Kidney epithelial cell (primary cell): ENCODE results near the gene FOSL2. TPM values are rescaled to one million over a fixed set of nuclear protein-coding genes. Genes with fewer than 3 reads are reported as not detected.

ENCODE experiments used
- DNase-seq: peaks from one replicate; pipeline ENCODE4 v3.0.0-alpha.2; 2010; ENCODE audit warnings: low read depth
- H3K27me3 ChIP-seq: 2 replicates; pipeline ENCODE4 v1.6.0; 2011; ENCODE audit warnings: low read length; ENCODE audit not compliant: control insufficient read depth, insufficient read depth
- H3K36me3 ChIP-seq: 2 replicates; pipeline ENCODE4 v1.5.1; 2011; ENCODE audit warnings: low read length; ENCODE audit not compliant: control insufficient read depth, insufficient read depth
- H3K4me3 ChIP-seq: 2 replicates; pipeline ENCODE4 v1.5.1; 2011; ENCODE audit warnings: low read depth, mild to moderate bottlenecking, control low read depth, low read length
- total RNA-seq: library from RNA; depleted of rRNA; stranded (reverse); fragments of >200 nt; gene quantifications from 2 replicates; pipeline ENCODE4 v1.2.3, GENCODE V29; 2015
- TF ChIP-seq, protein P1 (sequence below): IDR thresholded peaks from 2 replicates; pipeline ENCODE4 v1.5.1; 2011; ENCODE audit warnings: mild to moderate bottlenecking, moderate library complexity, low read length, control low read depth, inconsistent platforms; ENCODE audit not compliant: insufficient read depth, poor library complexity, severe bottlenecking

The FOSL2 gene
- total RNA-seq, 1 donor from 2014 or later: 85.5 TPM

DNA sequence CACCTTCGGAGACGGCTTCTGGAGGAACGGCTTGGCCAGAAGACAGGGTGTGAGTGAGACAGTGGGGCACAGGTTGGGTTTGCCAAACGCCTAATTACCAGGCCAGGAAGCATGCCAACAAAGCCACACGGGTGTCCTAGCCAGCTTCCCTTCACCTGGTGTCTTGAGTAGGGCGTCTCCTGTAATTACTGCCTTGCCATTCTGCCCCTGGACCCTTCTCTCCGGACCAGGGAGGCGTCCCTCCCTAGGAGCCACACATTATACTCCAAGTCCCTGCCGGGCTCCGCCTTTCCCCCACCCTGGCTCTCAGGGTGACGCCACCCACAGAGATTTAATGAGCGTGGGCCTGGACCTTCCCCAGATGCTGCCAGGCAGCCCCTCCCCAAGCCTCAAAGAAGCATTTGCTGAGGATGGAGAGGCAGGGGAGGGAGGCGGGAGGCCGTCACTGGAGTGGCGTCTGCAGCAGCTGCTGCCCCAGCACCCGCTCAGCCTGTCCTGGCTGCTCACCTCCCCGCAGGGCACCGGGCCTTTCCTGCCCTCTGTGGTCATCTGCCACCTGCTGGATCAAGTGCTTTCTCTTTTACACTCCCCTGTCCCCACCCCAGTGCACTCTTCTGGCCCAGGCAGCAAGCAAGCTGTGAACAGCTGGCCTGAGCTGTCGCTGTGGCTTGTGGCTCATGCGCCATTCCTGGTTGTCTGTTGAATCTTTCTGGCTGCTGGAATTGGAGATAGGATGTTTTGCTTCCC lies 20.7 kb downstream of the FOSL2 start:
- H3K27me3 ChIP-seq: no peaks in the 10 kb centered on the region
- H3K36me3 ChIP-seq: peaks cover 17% of the 10 kb centered on the region
- no peak for DNase-seq
- TF ChIP-seq, protein P1, sequence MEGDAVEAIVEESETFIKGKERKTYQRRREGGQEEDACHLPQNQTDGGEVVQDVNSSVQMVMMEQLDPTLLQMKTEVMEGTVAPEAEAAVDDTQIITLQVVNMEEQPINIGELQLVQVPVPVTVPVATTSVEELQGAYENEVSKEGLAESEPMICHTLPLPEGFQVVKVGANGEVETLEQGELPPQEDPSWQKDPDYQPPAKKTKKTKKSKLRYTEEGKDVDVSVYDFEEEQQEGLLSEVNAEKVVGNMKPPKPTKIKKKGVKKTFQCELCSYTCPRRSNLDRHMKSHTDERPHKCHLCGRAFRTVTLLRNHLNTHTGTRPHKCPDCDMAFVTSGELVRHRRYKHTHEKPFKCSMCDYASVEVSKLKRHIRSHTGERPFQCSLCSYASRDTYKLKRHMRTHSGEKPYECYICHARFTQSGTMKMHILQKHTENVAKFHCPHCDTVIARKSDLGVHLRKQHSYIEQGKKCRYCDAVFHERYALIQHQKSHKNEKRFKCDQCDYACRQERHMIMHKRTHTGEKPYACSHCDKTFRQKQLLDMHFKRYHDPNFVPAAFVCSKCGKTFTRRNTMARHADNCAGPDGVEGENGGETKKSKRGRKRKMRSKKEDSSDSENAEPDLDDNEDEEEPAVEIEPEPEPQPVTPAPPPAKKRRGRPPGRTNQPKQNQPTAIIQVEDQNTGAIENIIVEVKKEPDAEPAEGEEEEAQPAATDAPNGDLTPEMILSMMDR: peak; percentile 8
- no peak overlapping the region for H3K4me3 ChIP-seq

DNA sequence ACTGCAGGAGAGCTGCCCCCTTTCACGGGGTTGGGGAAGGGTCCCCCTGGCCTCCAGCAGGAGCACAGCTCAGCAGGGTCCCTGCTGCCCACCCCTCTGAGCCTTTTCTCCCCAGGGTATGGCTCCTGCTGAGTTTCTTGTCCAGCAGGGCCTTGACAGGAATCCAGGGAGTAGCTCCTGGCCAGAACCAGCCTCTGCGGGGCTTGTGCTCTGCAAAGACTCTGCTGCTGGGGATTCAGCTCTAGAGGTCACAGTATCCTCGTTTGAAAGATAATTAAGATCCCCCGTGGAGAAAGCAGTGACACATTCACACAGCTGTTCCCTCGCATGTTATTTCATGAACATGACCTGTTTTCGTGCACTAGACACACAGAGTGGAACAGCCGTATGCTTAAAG lies 21.2 kb downstream of the FOSL2 start:
- TF ChIP-seq, protein P1: no peak
- DNase-seq: no peak
- peaks cover 17% of the 10 kb centered on the region for H3K36me3 ChIP-seq

DNA sequence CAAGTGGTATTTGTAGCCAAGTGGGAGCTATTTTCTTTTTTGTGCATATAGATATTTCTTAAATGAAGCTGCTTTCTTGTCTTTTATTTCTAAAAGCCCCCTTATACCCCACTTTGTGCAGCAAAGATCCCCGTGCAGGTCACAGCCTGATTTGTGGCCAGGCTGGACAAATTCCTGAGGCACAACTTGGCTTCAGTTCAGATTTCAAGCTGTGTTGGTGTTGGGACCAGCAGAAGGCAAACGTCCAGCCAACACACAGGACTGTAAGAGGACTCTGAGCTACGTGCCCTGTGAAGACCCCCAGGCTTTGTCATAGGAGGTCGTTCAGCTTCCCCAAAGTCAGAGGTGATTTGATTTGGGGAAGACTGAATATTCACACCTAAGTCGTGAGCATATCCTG lies 21.9 kb downstream of the FOSL2 start:
- TF ChIP-seq, protein P1: no peak
- H3K27me3 ChIP-seq: no peaks in the 10 kb centered on the region
- no peak overlapping the region for H3K4me3 ChIP-seq
- peaks cover 17% of the 10 kb centered on the region for H3K36me3 ChIP-seq
- DNase-seq: no peak

More for the DNA sequence above, 21.2 kb downstream of the FOSL2 start:
- Histone ChIP-seq H3K4me3 (no peak overlapping the region), H3K27me3 (no peaks in the 10 kb centered on the region)

DNA sequence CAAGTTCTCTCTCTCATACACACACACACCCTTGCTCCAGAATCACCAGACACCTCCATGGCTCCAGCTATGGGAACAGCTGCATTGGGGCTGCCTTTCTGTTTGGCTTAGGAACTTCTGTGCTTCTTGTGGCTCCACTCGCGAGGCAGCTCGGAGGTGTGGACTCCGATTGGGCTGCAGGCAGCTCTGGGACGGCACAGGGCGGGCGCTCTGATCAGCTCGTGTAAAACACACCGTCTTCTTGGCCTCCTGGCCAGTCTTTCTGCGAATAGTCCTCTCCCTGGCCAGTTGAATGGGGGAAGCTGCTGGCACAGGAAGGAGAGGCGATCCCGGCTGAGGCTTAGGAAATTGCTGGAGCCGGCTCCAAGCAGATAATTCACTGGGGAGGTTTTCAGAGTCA lies 22.4 kb downstream of the FOSL2 start:
- H3K36me3 ChIP-seq: peaks cover 17% of the 10 kb centered on the region
- TF ChIP-seq, protein P1: no peak

DNA sequence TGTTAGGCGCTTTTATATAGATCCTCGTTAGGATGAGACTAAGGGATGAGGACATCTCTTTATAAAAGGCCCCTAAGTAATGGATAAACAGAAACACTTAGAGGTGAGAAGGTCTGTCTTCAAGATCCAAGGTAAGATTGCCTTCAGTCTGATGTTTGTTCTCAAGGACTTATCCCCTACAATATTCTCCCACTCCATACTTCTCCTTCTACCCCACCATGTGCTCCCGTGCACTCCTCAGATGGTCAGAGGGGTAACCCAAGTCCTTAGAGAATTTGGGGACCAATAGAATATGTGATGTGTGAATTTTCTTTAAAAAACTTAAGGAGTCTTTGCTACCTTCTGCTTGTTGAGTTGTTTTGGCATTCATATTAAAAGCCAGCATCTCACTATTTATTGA lies 23.1 kb downstream of the FOSL2 start:
- TF ChIP-seq, protein P1: no peak
- Histone ChIP-seq H3K36me3 (peaks cover 15% of the 10 kb centered on the region), H3K4me3 (no peak overlapping the region), H3K27me3 (no peaks in the 10 kb centered on the region)
- DNase-seq: no peak

More for the DNA sequence above, 22.4 kb downstream of the FOSL2 start:
- no peak for DNase-seq
- no peaks in the 10 kb centered on the region for H3K27me3 ChIP-seq
- no peak overlapping the region for H3K4me3 ChIP-seq

DNA sequence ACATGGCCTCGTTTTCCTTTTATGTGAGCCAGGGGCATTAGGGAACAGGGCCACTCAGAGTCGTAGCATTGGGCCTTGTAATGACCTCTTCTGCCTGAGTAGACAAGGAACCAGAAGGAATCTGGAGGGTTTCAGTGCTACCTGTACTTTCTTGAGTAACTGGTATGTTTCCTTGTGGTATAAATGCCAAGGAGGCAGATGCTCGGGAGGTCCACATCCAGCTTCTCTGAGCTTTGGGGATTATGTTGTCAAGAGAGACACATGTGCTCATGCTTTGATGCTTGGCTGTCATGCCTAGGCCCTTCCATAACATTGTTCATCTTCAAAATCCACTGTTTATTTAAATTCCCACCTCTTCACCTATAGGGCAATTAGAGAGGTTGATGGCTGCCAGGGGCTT lies 26.3 kb downstream of the FOSL2 start:
- no peaks in the 10 kb centered on the region for H3K27me3 ChIP-seq

More for the DNA sequence above, 26.3 kb downstream of the FOSL2 start:
- Histone ChIP-seq H3K36me3 (peaks cover 3% of the 10 kb centered on the region), H3K4me3 (no peak overlapping the region)
- TF ChIP-seq, protein P1: no peak
- DNase-seq: no peak
